NT2/D1 (cell line): ENCODE results near the gene MLC1.

Experiments
- DNase-seq: peaks from one replicate; pipeline ENCODE4 v3.0.0-alpha.2; 2011; ENCODE audit warnings: low read depth, low spot score
- H3K27me3 ChIP-seq: 2 replicates; pipeline ENCODE4 v1.6.0; 2011; ENCODE audit warnings: mild to moderate bottlenecking; ENCODE audit not compliant: insufficient read length, insufficient read depth
- H3K36me3 ChIP-seq: 2 replicates; pipeline ENCODE4 v1.6.1; 2011; ENCODE audit warnings: mild to moderate bottlenecking, low read length, mixed read lengths; ENCODE audit not compliant: insufficient read depth, insufficient read length
- H3K4me1 ChIP-seq: 2 replicates; pipeline ENCODE4 v1.5.1; 2011; ENCODE audit not compliant: insufficient read depth, insufficient read length
- H3K4me3 ChIP-seq: 2 replicates; pipeline ENCODE4 v1.5.1; 2011; ENCODE audit warnings: low read depth; ENCODE audit not compliant: insufficient read length
- H3K9ac ChIP-seq: 2 replicates; pipeline ENCODE4 v1.6.0; 2011; ENCODE audit warnings: low read depth; ENCODE audit not compliant: insufficient read length
- H3K9me3 ChIP-seq: 2 replicates; pipeline ENCODE4 v1.5.1; 2011; ENCODE audit warnings: mild to moderate bottlenecking, low read length; ENCODE audit not compliant: insufficient read depth
- SUZ12 ChIP-seq: IDR thresholded peaks from 2 replicates; pipeline ENCODE4 v1.6.1; 2011; ENCODE audit not compliant: insufficient read length, insufficient read depth; ENCODE audit errors: extremely low read depth
- YY1 ChIP-seq: IDR thresholded peaks from 2 replicates; pipeline ENCODE4 v1.6.1; 2011; ENCODE audit not compliant: insufficient read length, insufficient read depth
- ZNF274 ChIP-seq: IDR thresholded peaks from 2 replicates; pipeline ENCODE4 v1.6.1; 2011; ENCODE audit warnings: mild to moderate bottlenecking, low read depth, low read length

The MLC1 gene

DNA sequence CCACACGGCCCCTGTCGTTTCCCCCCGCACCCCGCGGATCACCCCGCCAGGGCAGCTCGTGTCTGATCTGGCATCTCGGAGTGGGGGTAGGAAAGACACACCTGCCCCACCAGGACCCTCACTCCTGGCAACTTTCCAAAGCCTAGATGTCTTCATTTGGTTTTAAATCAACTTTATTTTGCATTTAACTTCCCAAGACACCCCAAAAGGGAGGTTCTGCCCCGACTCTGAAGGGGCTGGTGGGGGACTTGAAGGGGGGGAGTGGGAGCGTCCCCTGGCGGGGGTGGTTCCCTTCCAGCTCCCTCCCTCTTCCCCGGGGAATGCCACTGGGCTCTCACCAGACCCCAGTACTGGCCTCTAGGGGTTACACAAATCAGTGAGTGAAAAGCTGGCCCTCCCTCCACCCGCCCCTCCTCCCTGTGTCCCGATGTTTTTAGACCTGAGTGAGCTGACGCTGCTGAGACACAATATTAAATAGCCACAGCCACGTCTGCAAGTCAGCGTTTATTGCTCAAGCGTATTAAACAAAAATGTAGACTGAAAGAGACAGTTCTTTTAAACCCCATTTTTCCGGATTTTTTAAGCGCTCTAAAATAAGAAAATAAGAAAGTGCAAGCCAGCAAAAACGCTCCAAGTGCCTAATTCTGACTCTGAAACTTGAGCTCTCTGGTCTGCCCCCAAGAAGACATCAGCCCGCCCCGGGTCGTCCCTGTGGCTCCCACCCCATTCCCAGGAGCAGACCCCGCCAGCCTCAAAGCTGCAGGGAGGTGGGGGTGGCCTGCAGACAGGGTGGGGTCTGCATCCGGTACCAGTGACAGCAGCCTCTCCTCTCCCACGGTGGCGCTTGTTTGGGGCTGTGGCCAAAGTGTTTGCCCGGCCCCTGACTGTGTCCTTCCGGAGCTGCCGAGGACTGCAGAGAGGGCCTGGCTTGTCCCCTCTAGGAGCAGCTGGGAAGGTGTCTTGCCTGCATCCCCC lies 26.0 kb downstream of the MLC1 start:
- Histone ChIP-seq H3K9ac (peak overlapping the region; percentile 64), H3K4me3 (peak overlapping the region; percentile 44), H3K9me3 (no peaks in the 10 kb centered on the region), H3K36me3 (no peaks in the 10 kb centered on the region), H3K27me3 (no peaks in the 10 kb centered on the region), H3K4me1 (peaks cover 7% of the 10 kb centered on the region)
- peak; percentile 48 for DNase-seq
- no peak for TF ChIP-seq SUZ12
- TF ChIP-seq YY1 = no peak
- no peak for TF ChIP-seq ZNF274

DNA sequence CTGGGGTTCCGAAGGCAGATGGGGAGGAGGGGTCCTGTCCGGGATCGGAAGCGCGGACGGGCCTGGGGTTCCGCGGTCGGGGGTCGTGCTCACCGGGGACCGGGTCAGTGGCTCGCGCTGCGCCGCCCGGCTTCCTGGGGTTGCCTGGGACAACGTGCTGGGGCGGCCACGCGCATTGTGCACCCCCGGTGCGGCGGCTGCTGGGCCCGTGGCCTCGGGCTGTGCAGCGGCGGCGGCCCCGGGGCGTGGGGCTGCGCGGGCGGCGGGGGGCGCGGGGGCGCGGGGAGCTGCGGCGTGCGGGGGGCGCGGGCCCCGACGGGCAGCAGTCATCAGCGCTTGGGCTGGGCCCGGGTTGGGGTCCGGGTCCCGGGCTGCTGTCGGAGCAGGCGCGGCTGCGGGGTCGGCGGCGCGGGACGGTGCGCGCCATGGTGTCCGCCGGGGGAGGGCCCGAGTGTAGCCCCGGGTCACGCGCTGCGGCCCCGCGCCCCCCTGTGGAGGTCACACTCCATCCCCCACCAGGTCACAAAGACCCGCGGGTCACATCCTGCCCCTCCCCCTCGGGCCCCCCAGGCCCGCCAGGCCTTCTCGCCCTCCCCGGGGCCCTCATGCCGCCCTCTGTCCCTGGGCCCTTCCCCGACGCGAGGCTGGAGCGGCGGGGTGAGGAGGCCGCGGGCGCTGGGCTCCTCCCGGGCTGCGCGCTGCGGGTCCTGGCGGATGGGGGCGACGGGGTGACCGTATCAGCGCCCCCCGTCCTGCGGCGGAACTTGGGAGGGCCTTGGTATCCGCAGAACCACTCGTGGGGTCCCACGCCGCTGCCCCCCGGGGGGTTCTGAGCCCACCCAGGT lies 26.9 kb downstream of the MLC1 start, which contains the start of gene TTLL8:
Gene TTLL8, minus strand, starts transcription at position 238 of the 845 bp plus-strand sequence.
- H3K4me3 ChIP-seq = peak within 1 kb of the TSS; percentile 44
- no peaks in the 10 kb centered on the region for H3K36me3 ChIP-seq
- H3K4me1 ChIP-seq = peaks cover 7% of the 10 kb centered on the region
- no peak for TF ChIP-seq SUZ12
- no peak for TF ChIP-seq YY1
- no peak for TF ChIP-seq ZNF274
- no peak for DNase-seq
- H3K9me3 ChIP-seq = no peaks in the 10 kb centered on the region
- peak within 1 kb of the TSS; percentile 64 for H3K9ac ChIP-seq
- H3K27me3 ChIP-seq = no peaks in the 10 kb centered on the region

DNA sequence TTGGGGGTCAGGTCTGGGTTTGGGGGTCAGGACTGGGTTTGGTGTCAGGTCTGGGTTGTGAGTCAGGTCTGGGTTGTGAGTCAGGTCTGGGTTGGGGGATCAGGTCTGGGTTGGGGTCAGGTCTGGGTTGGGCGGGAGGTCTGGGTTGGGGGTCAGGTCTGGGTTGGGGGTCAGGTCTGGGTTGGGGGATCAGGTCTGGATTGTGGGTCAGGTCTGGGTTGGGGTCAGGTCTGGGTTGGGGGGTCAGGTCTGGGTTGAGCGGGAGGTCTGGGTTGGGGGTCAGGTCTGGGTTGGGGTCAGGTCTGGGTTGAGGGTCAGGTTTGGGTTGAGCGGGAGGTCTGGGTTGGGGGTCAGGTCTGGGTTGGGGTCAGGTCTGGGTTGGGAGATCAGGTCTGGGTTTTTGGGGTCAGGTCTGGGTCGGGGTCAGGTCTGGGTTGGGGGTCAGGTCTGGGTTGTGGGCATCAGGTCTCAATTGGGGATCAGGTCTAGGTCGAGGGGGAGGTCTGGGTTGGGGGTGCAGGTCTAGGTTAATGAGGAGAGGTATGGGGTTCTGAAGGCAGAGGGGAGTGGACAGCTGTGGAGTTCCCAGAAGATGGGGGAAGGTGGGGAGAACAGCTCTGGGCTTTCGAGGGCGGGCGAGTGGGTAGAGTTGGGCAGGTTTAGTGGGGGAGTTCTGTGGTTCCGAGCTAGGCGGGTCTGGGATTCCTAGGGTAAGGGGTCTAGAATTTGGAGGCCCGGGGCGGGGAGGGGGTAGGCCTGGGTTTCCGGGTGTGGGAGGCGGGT lies 27.8 kb downstream of the MLC1 start:
- H3K36me3 ChIP-seq = no peaks in the 10 kb centered on the region
- H3K4me1 ChIP-seq = peaks cover 7% of the 10 kb centered on the region
- no peaks in the 10 kb centered on the region for H3K9me3 ChIP-seq
- H3K9ac ChIP-seq = no peak overlapping the region
- DNase-seq = no peak
- TF ChIP-seq ZNF274 (no peak), SUZ12 (no peak), YY1 (no peak)
- no peaks in the 10 kb centered on the region for H3K27me3 ChIP-seq
- H3K4me3 ChIP-seq = no peak overlapping the region

DNA sequence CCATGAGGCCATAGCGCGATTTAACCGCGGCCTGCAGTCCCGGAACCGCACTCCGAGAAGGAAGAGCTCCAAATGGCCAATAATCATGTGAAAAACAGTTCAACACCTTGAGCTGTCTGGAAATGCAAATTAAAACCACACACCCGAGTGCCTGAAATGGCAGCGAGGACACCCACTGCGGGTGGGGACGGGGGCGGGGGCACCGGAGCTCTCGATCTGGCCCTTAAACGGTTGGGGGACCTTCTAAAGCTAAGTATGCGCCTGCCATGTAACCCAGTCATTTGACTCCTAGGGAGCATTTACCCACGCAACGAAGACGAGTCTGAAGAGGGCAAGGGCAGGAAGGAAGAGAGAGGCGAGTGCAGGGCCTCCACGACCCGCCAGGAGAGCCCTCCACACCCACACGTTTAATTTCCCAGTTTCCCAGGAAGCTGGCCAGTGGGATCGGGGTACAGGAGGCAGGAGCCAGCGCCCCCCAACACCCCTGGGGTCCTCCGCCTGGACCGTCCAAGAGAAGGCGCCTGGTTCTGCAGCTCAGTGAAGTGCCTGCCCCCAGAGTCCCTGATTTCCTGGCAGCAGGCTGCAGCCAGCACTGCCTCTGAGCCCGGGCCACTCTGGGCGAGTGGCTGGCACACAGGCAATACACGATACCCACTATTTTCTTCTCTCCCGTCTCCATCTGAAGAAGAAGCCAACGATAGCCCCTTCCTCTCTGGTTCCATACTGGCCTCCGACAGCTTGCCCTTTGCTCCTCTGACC lies 28.8 kb downstream of the MLC1 start:
- Histone ChIP-seq H3K9ac (no peak overlapping the region), H3K4me1 (peaks cover 7% of the 10 kb centered on the region), H3K9me3 (no peaks in the 10 kb centered on the region), H3K27me3 (no peaks in the 10 kb centered on the region), H3K4me3 (no peak overlapping the region), H3K36me3 (no peaks in the 10 kb centered on the region)
- no peak for DNase-seq
- TF ChIP-seq ZNF274 (no peak), SUZ12 (no peak), YY1 (no peak)

DNA sequence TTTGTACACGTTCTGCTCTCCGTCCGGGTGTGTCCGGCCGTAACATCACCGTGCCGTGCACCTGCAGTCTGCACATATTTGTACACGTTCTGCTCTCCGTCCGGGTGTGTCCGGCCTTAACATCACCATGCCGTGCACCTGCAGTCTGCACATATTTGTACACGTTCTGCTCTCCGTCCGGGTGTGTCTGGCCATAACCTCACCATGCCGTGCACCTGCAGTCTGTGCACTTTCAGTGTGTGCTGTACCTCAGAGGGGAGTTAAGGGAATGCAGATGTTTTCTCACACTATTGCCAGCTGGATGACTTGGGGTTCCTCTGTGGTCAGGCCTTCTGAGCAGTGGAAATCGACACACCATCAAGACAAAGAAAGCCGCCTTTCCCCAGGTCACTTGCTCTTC lies 31.4 kb downstream of the MLC1 start:
- H3K4me3 ChIP-seq = no peak overlapping the region
- H3K9ac ChIP-seq = no peak overlapping the region
- H3K36me3 ChIP-seq = no peaks in the 10 kb centered on the region
- no peaks in the 10 kb centered on the region for H3K27me3 ChIP-seq
- TF ChIP-seq SUZ12 = no peak
- no peak for TF ChIP-seq YY1
- no peak for TF ChIP-seq ZNF274
- H3K9me3 ChIP-seq = no peaks in the 10 kb centered on the region
- no peak for DNase-seq
- H3K4me1 ChIP-seq = no peaks in the 10 kb centered on the region

DNA sequence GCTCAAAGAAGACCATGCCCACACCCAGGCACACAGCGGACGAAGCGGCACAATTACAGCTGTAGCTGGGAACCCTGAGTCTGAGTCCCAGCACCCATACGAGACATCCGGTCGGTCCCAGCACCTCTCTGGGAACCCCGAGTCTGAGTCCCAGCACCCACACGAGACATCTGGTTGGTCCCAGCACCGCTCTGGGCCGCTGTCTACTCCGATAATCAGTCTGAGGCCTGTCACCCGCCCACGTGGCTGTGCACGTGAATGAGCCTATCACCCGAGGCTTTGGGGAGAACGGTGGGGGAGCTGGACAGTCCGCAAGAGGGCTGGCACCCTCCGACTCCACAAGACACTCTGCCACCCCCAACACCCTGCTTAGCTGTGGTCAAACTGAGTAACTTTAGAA lies 33.3 kb downstream of the MLC1 start:
- no peaks in the 10 kb centered on the region for H3K27me3 ChIP-seq
- H3K4me3 ChIP-seq = no peak overlapping the region
- no peaks in the 10 kb centered on the region for H3K4me1 ChIP-seq
- no peaks in the 10 kb centered on the region for H3K9me3 ChIP-seq
- DNase-seq = no peak
- no peaks in the 10 kb centered on the region for H3K36me3 ChIP-seq
- TF ChIP-seq ZNF274 = no peak
- no peak for TF ChIP-seq YY1
- no peak for TF ChIP-seq SUZ12
- H3K9ac ChIP-seq = no peak overlapping the region
